Ovary (tissue), 9 donors: ENCODE results near the gene CGNL1. TPM values are rescaled to one million over a fixed set of nuclear protein-coding genes. Genes with fewer than 3 reads are reported as not detected.

Source experiments
- DNase-seq, 5 donors: peaks; one replicate each; pipeline ENCODE4 v3.0.0-alpha.2; 2019 to 2020
- H3K27ac ChIP-seq, 2 donors: fragments of 200-600 bp; one replicate each; pipeline versions ENCODE4 v1.5.1 to v1.8.0; 2019 to 2022
- H3K27me3 ChIP-seq: fragments of 200-600 bp; one replicate; pipeline ENCODE4 v1.8.0; 2022
- H3K36me3 ChIP-seq: fragments of 200-600 bp; sonication (generic); one replicate; pipeline ENCODE4 v1.5.1; 2019
- H3K4me1 ChIP-seq: one replicate; pipeline ENCODE4 v1.8.1; 2013; ENCODE audit warnings: mild to moderate bottlenecking, moderate library complexity; ENCODE audit not compliant: insufficient read depth
- H3K4me3 ChIP-seq: fragments of 200-600 bp; sonication (generic); one replicate; pipeline ENCODE4 v1.5.1; 2017
- H3K9me3 ChIP-seq, 2 donors: fragments of 200-600 bp in 1 of 2; sonication (generic) in 1 of 2; one replicate each; pipeline versions ENCODE4 v1.5.1 to v1.8.1; 2013 to 2019; ENCODE audit warnings: mild to moderate bottlenecking in 1 of 2, moderate library complexity in 1 of 2
- CTCF ChIP-seq, 3 donors: fragments of 450-650 bp in 2 of 3; fragments of 200-600 bp in 1 of 3; IDR thresholded peaks; one replicate each; pipeline versions ENCODE4 v1.5.1 to v1.8.0; 2016 to 2022; ENCODE audit warnings: antibody characterized with exemption in 3 of 3, mild to moderate bottlenecking in 1 of 3
- EP300 ChIP-seq: sonication (generic); formaldehyde crosslinking; IDR thresholded peaks from one replicate; pipeline ENCODE4 v1.6.1; 2017; ENCODE audit warnings: antibody characterized with exemption
- POLR2A ChIP-seq: fragments of 450-650 bp; IDR thresholded peaks from one replicate; pipeline ENCODE4 v1.6.1; 2017; ENCODE audit warnings: antibody characterized with exemption, mild to moderate bottlenecking, moderate library complexity
- WGBS, 3 donors: extraction: QIAGEN DNeasy Blood & Tissue Kit in 1 of 3; methylation state at CpG; one replicate each; pipeline versions ENCODE4 v1.1.5 to v1.1.7; 2013 to 2017; 5-methylcytosine and 5-hydroxymethylcytosine counted together
- intact Hi-C, 4 donors: fragments of 100-400 bp; cut with DNase I; formaldehyde crosslinking; loops; one replicate each; pipeline versions ENCODE4 v1.11.0 to v1.15.1; 2022 to 2023
- polyA plus RNA-seq, 2 donors: library from polyadenylated mRNA; stranded (reverse); fragments of 200-250 nt in 1 of 2; fragments of 350-450 nt in 1 of 2; fragmentation: Illumina TruSeq in 1 of 2; extraction: RNeasy Lipid Tissue Mini Kit (QIAGEN cat#74804) in 1 of 2; gene quantifications; one replicate each; pipeline ENCODE4 v1.2.3, GENCODE V29; 2013 to 2014
- total RNA-seq, 7 donors: library from RNA; depleted of rRNA in 2 of 7; stranded (reverse); fragments of >200 nt in 2 of 7; fragmentation: NEBNext Ultra II Directional in 3 of 7; extraction: Animal tissue kit (Norgen Biotek cat#: 25700) in 3 of 7; gene quantifications; one replicate each; pipeline versions ENCODE4 v1.1.0 to v1.2.4, GENCODE V29; 2016 to 2023
- donor health status: DM: no; HTN: no; CAD: no; lungs with moderate emphysema.
- donor health status: DM: no; HTN: no; CAD: no.
- donor health status: Bipolar disorder and iron deficiency.
- donor health status: DM: yes; HTN: yes; CAD: no.
- donor health status: DM: no; HTN: no; CAD: no.
- donor health status: DM: yes; HTN: yes; CAD: no.

CGNL1 gene
- total and polyA plus RNA-seq, 9 donors, result 7.8 to 26.1 (median 13.6) TPM

- 3 to 5% (median 4%) methylated on average over 37 to 48 of the region's 48 CpGs for whole genome bisulfite sequencing, 3 donors
- Histone ChIP-seq H3K27me3 (no peaks in the 10 kb centered on the region), H3K9me3 (no peaks in the 10 kb centered on the region), H3K27ac (peak overlapping the region in 1 of 2 donors; percentile 48), H3K4me1 (peaks cover 4% of the 10 kb centered on the region), H3K4me3 (peak overlapping the region; percentile 87), H3K36me3 (no peaks in the 10 kb centered on the region)
- TF ChIP-seq EP300 (no peak), POLR2A (no peak), CTCF (IDR thresholded peaks at IDR 0.05) (no peak)
- DNase-seq, result peak in 3 of 5 donors; percentile 25 to 55 (median 41)
- intact Hi-C loops, result loop anchor here in 2 of 4 donors (5.0 to 10.0 kb wide), 2 partner anchors 125 to 148 kb away; no protein-coding TSS in a partner anchor
Observed at GRCh38 chr15:57376696-57377477, 582 bp downstream of the CGNL1 start.

GRCh38 chr15:57377478-57377847 lies 1.2 kb downstream of the CGNL1 start:
- Histone ChIP-seq H3K36me3 (no peaks in the 10 kb centered on the region), H3K27me3 (no peaks in the 10 kb centered on the region), H3K27ac (no peak overlapping the region), H3K4me1 (peaks cover 7% of the 10 kb centered on the region), H3K4me3 (peak overlapping the region; percentile 87), H3K9me3 (no peaks in the 10 kb centered on the region)
- TF ChIP-seq CTCF (IDR thresholded peaks at IDR 0.05) (no peak), EP300 (no peak), POLR2A (no peak)
- intact Hi-C loops, result loop anchor here in 2 of 4 donors (5.0 to 10.0 kb wide), 2 partner anchors 125 to 147 kb away; no protein-coding TSS in a partner anchor
- no peak for DNase-seq
- WGBS, 3 donors, result 14 to 20% (median 17%) methylated on average over 4 of the region's 4 CpGs

- H3K9me3 ChIP-seq, result no peaks in the 10 kb centered on the region
- WGBS, 3 donors, result 68 to 81% (median 78%) methylated on average over 3 of the region's 3 CpGs
- H3K27me3 ChIP-seq, result no peaks in the 10 kb centered on the region
- no peak for DNase-seq
- no peak overlapping the region for H3K4me3 ChIP-seq
- intact Hi-C loops, result loop anchor here in 2 of 4 donors (5.0 to 10.0 kb wide), 2 partner anchors 123 to 145 kb away; no protein-coding TSS in a partner anchor
- no peaks in the 10 kb centered on the region for H3K36me3 ChIP-seq
- peaks cover 15% of the 10 kb centered on the region for H3K4me1 ChIP-seq
- H3K27ac ChIP-seq, result no peak overlapping the region
- TF ChIP-seq POLR2A (no peak), CTCF (IDR thresholded peaks at IDR 0.05) (no peak), EP300 (no peak)
Observed at GRCh38 chr15:57379487-57379886, 3.2 kb downstream of the CGNL1 start.

GRCh38 chr15:57380854-57381253 lies 4.5 kb downstream of the CGNL1 start:
- Histone ChIP-seq H3K4me1 (peaks cover 21% of the 10 kb centered on the region), H3K4me3 (no peak overlapping the region), H3K27ac (no peak overlapping the region), H3K36me3 (no peaks in the 10 kb centered on the region), H3K27me3 (no peaks in the 10 kb centered on the region), H3K9me3 (no peaks in the 10 kb centered on the region)
- intact Hi-C loops, result no loop called here
- TF ChIP-seq EP300, result no peak
- no peak for TF ChIP-seq CTCF (IDR thresholded peaks at IDR 0.05)
- TF ChIP-seq POLR2A, result no peak
- no peak for DNase-seq
- 96 to 100% (median 98%) methylated on average over 2 of the region's 2 CpGs for WGBS, 3 donors
